GM06990 (cell line): ENCODE measurements around the gene PCGF1.
A peak's percentile ranks its signal among the peaks of the same experiment; 100 is the strongest.

Experiments used
- DNase-seq: peaks from one replicate; pipeline ENCODE4 v3.0.0-alpha.2; 2011; ENCODE audit not compliant: insufficient read length; ENCODE audit errors: extremely low read depth
- H3K27me3 ChIP-seq: replicated peaks from 2 replicates; pipeline ENCODE4 v1.6.0; 2011; ENCODE audit warnings: low read length; ENCODE audit not compliant: control insufficient read depth, insufficient read depth
- H3K36me3 ChIP-seq: 2 replicates; pipeline ENCODE4 v1.5.1; 2011; ENCODE audit warnings: low read length; ENCODE audit not compliant: control insufficient read depth, insufficient read depth
- H3K4me3 ChIP-seq: replicated peaks from 2 replicates; pipeline ENCODE4 v1.5.1; 2011; ENCODE audit warnings: low read depth, mild to moderate bottlenecking, control low read depth, low read length
- TF ChIP-seq, protein P1 (sequence below): IDR thresholded peaks from 2 replicates; pipeline ENCODE4 v1.5.1; 2011; ENCODE audit warnings: low read length, control low read depth, mild to moderate bottlenecking, inconsistent platforms; ENCODE audit not compliant: insufficient read depth, poor library complexity, severe bottlenecking

The PCGF1 gene

GRCh38 chr2:74529357-74530238 lies 22.1 kb upstream of the PCGF1 start, which contains the start of the genes AUP1 and HTRA2:
AUP1 (minus strand) TSS chr2:74529706; CDS start chr2:74529629, 77 bp downstream.
HTRA2 (plus strand) TSS chr2:74529933; CDS start chr2:74530007, 74 bp downstream.
- peak; percentile 99 for DNase-seq
- Histone ChIP-seq H3K36me3 (peaks cover 32% of the 10 kb centered on the region), H3K4me3 (peak within 1 kb of the TSS; percentile 97), H3K27me3 (no peaks in the 10 kb centered on the region)
- TF ChIP-seq, protein P1, sequence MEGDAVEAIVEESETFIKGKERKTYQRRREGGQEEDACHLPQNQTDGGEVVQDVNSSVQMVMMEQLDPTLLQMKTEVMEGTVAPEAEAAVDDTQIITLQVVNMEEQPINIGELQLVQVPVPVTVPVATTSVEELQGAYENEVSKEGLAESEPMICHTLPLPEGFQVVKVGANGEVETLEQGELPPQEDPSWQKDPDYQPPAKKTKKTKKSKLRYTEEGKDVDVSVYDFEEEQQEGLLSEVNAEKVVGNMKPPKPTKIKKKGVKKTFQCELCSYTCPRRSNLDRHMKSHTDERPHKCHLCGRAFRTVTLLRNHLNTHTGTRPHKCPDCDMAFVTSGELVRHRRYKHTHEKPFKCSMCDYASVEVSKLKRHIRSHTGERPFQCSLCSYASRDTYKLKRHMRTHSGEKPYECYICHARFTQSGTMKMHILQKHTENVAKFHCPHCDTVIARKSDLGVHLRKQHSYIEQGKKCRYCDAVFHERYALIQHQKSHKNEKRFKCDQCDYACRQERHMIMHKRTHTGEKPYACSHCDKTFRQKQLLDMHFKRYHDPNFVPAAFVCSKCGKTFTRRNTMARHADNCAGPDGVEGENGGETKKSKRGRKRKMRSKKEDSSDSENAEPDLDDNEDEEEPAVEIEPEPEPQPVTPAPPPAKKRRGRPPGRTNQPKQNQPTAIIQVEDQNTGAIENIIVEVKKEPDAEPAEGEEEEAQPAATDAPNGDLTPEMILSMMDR, result no peak

DNA sequence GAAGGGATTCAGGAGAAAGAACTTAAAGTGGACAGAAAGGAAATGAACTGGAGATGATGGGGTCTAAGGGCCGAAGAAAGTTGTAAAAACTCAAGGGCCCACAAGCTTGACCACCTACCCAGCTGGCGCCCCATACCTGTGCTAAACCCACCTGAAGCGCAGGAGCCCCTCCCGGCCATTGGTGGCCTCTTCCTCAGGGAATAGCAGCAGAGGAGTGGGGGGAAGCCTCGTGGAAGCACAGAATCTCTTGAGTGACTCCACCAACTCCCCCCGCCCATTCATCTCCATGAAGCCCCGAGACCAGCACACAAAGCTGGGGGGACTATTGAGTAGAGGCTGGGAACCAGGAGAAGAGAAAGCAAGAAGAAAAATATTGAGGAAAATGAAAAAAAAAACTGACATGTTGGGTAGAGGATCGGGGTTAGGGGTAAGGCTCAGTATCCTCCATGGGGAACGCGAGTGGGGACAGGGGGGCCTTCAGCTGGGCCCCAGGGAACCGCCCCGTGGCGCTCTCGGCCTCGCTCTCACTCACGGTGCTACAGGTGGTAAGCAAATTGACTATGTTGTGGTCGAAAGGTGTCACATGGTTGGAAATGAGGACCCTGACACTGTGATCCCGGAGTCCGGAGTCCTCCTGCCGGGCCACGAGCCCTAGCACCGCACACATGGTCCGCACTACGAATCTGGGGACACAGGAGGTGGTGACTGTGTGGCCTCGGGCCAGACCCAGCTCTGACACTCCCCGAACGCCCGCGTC lies 21.3 kb upstream of the PCGF1 start:
- TF ChIP-seq, protein P1, result no peak
- peaks cover 25% of the 10 kb centered on the region for H3K36me3 ChIP-seq
- peak overlapping the region; percentile 97 for H3K4me3 ChIP-seq
- H3K27me3 ChIP-seq, result no peaks in the 10 kb centered on the region
- no peak for DNase-seq

GRCh38 chr2:74527741-74528140 lies 20.2 kb upstream of the PCGF1 start:
- peaks cover 21% of the 10 kb centered on the region for H3K36me3 ChIP-seq
- H3K27me3 ChIP-seq, result no peaks in the 10 kb centered on the region
- TF ChIP-seq, protein P1, result no peak
- DNase-seq, result no peak
- H3K4me3 ChIP-seq, result no peak overlapping the region; the same call in 1 of the 2 replicates

DNA sequence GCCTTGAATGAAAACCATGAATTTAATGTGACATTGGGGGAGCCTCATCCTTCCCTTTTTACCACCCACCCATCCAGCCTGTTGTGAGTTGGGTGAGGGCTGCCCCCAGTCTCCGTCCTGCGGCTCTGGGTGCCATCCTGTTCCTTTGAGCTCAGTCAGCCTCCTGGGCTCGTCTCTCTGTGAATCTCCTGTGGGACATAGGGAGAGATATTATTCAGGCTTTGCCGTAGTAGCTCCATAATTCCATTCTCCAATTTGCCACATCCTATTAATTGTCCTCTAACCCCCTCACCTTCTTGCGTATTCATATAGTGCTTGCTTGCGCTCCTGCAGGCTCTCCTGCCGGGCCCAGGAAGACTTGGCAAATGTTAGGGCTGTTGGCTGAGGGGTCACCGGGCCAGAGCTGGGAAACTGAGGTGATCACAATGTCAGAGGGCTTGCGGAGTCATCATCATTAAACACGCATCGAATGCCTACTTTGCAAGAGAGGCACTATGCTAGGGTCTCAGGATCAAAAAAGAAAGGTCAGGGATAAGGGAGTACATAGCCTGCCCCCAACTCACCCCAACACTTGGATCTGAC lies 19.2 kb upstream of the PCGF1 start:
- no peak for DNase-seq
- Histone ChIP-seq H3K36me3 (peaks cover 18% of the 10 kb centered on the region), H3K4me3 (no peak overlapping the region), H3K27me3 (no peaks in the 10 kb centered on the region)
- TF ChIP-seq, protein P1, result no peak

GRCh38 chr2:74525717-74526648 lies 18.5 kb upstream of the PCGF1 start, which contains the start of gene DQX1:
DQX1 (minus strand) TSS chr2:74526231; CDS start chr2:74525729, 502 bp downstream.
- no peak within 1 kb of the TSS for H3K4me3 ChIP-seq
- no peak for DNase-seq

More at GRCh38 chr2:74525717-74526648, 18.5 kb upstream of the PCGF1 start, which contains the start of gene DQX1:
- H3K36me3 ChIP-seq, result peaks cover 18% of the 10 kb centered on the region
- TF ChIP-seq, protein P1, result no peak
- H3K27me3 ChIP-seq, result no peaks in the 10 kb centered on the region
